Panc1 (cell line): ENCODE results near the gene SLC66A3. TPM values are rescaled to one million over a fixed set of nuclear protein-coding genes. Genes with fewer than 3 reads are reported as not detected.

Source experiments
- ATAC-seq: fragments of 200-7000 bp; cut with Tn5 transposase; 2 replicates; pipeline ENCODE4 v1.9.1; 2020; ENCODE audit warnings: mild to moderate bottlenecking, moderate library complexity
- BruUV-seq: library from RNA; stranded (reverse); fragments of 400-500 nt; replicated peaks from 2 replicates; lab custom pipeline; 2021; lab: Mats Ljungman, UMichigan
- CTCF ChIA-PET: fragments of 300-600 bp; sonication (Branson Sonifier 250); formaldehyde crosslinking; loops from one replicate; lab custom pipeline; 2022; ENCODE audit warnings: antibody characterized with exemption; lab: Charles Lee
- POLR2A ChIA-PET: fragments of 300-600 bp; sonication (Branson Sonifier 250); formaldehyde crosslinking; loops from one replicate; lab custom pipeline; 2022; ENCODE audit warnings: antibody characterized with exemption; lab: Charles Lee
- DNase-seq: peaks from one replicate; pipeline ENCODE4 v3.0.0-alpha.2; 2010; ENCODE audit warnings: low read depth, low spot score
- H3K27ac ChIP-seq: 2 replicates; pipeline ENCODE4 v1.5.1; 2011; ENCODE audit warnings: mild to moderate bottlenecking, low read length, inconsistent platforms
- H3K27me3 ChIP-seq: fragments of 200-500 bp; sonication (Bioruptor generic); 2 replicates; pipeline ENCODE4 v1.6.0; 2014; ENCODE audit warnings: low read length, inconsistent platforms; ENCODE audit not compliant: control insufficient read depth, insufficient read depth
- H3K36me3 ChIP-seq: fragments of 200-500 bp; sonication (Bioruptor generic); 2 replicates; pipeline ENCODE4 v1.5.1; 2014; ENCODE audit warnings: inconsistent platforms, mild to moderate bottlenecking, low read length, moderate library complexity; ENCODE audit not compliant: control insufficient read depth, insufficient read depth
- H3K4me1 ChIP-seq: 2 replicates; pipeline ENCODE4 v1.5.1; 2011; ENCODE audit warnings: inconsistent platforms, mild to moderate bottlenecking, low read length, moderate library complexity; ENCODE audit not compliant: control insufficient read depth, insufficient read depth
- H3K4me3 ChIP-seq, 2 experiments: 2 replicates each; pipeline ENCODE4 v1.5.1; 2011 to 2012; ENCODE audit warnings: low read depth in 2 of 2, low read length in 2 of 2, mild to moderate bottlenecking in 2 of 2, inconsistent platforms in 1 of 2, moderate library complexity in 1 of 2
- H3K9me3 ChIP-seq: fragments of 200-500 bp; sonication (Bioruptor generic); 2 replicates; pipeline ENCODE4 v1.5.1; 2014; ENCODE audit warnings: low read depth, mild to moderate bottlenecking, inconsistent platforms, low read length, moderate library complexity; ENCODE audit not compliant: control insufficient read depth, insufficient read depth
- CTCF ChIP-seq: fragments of 450-650 bp; IDR thresholded peaks from 2 replicates; pipeline ENCODE4 v1.5.1; 2017; ENCODE audit warnings: mild to moderate bottlenecking
- POLR2AphosphoS5 ChIP-seq: IDR thresholded peaks from 2 replicates; pipeline ENCODE4 v1.6.1; 2012; ENCODE audit warnings: mild to moderate bottlenecking, low read depth, low read length, moderate library complexity
- REST ChIP-seq, 2 experiments: IDR thresholded peaks; 2 replicates each; pipeline ENCODE4 v1.6.1; 2011 to 2012; ENCODE audit warnings: low read depth in 2 of 2, control low read depth in 1 of 2, low read length in 1 of 2, mild to moderate bottlenecking in 1 of 2, moderate library complexity in 1 of 2; ENCODE audit not compliant: insufficient read depth in 1 of 2
- SIN3A ChIP-seq: IDR thresholded peaks from 2 replicates; pipeline ENCODE4 v1.6.1; 2012; ENCODE audit warnings: low read depth, mild to moderate bottlenecking, low read length, moderate library complexity, borderline replicate concordance; ENCODE audit not compliant: insufficient read depth
- TCF7L2 ChIP-seq: IDR thresholded peaks from 2 replicates; pipeline ENCODE4 v1.6.1; 2011; ENCODE audit warnings: mild to moderate bottlenecking, low read depth, low read length, inconsistent platforms
- in situ Hi-C: cut with HindIII; loops from 2 replicates; pipeline ENCODE4 v1.10.0; 2016; ENCODE audit warnings: low sequenced_read_pairs, low pct_unique_long_range_greater_than_20kb
- intact Hi-C: fragments of 100-400 bp; cut with micrococcal nuclease; formaldehyde crosslinking; loops from one replicate; pipeline ENCODE4 v1.10.0; 2022; ENCODE audit not compliant: unreplicated experiment
- total RNA-seq: library from RNA; stranded (reverse); gene quantifications from one replicate; pipeline ENCODE4 v1.2.1, GENCODE V29; 2021; ENCODE audit not compliant: unreplicated experiment

The SLC66A3 gene
- total RNA-seq, 1 experiment from 2014 or later = 39.1 TPM

- no peaks in the 10 kb centered on the region for H3K27me3 ChIP-seq
- no peak overlapping the region for H3K27ac ChIP-seq
- no peaks in the 10 kb centered on the region for H3K9me3 ChIP-seq
- in situ Hi-C loops = no loop called here
- CTCF ChIA-PET = no interaction called here
- ATAC-seq (no peak), DNase-seq (no peak)
- POLR2A ChIA-PET = no interaction called here
- H3K4me1 ChIP-seq = no peaks in the 10 kb centered on the region
- H3K36me3 ChIP-seq = no peaks in the 10 kb centered on the region; the same call in 1 of the 2 replicates
- no peak overlapping the region for H3K4me3 ChIP-seq
- TF ChIP-seq TCF7L2 = no peak
- no peak for TF ChIP-seq CTCF
- TF ChIP-seq POLR2AphosphoS5 = no peak
- TF ChIP-seq SIN3A = no peak
- TF ChIP-seq REST (IDR thresholded peaks at IDR 0.05; ENCODE audit: insufficient read depth in 1 of 2, low read depth in 2 of 2, low read length in 1 of 2) = no peak
- BruUV-seq = no TSS peak
- intact Hi-C loops = no loop called here
Observed at GRCh38 chr2:11174222-11174621, 19.0 kb downstream of the SLC66A3 start.

GRCh38 chr2:11175293-11175795 is 20.1 kb downstream of the SLC66A3 start:
- ChIA-PET POLR2A (no interaction called here), CTCF (interaction anchor here (0.6 kb wide), 2 partner anchors 30 to 236 kb away, joined by 3 to 4 read pairs; no protein-coding TSS in a partner anchor)
- H3K27me3 ChIP-seq = no peaks in the 10 kb centered on the region
- in situ Hi-C loops = no loop called here
- H3K27ac ChIP-seq = no peak overlapping the region
- H3K4me3 ChIP-seq = no peak overlapping the region
- BruUV-seq = no TSS peak
- H3K4me1 ChIP-seq = no peaks in the 10 kb centered on the region
- no peaks in the 10 kb centered on the region for H3K9me3 ChIP-seq
- intact Hi-C loops = no loop called here
- ATAC-seq (no peak), DNase-seq (no peak)
- no peaks in the 10 kb centered on the region; the same call in 1 of the 2 replicates for H3K36me3 ChIP-seq
- no peak for TF ChIP-seq POLR2AphosphoS5
- no peak for TF ChIP-seq SIN3A
- TF ChIP-seq REST (IDR thresholded peaks at IDR 0.05; ENCODE audit: insufficient read depth in 1 of 2, low read depth in 2 of 2, low read length in 1 of 2) = no peak
- TF ChIP-seq CTCF = no peak
